ENCODE measurements around the gene KRT37. TPM values are rescaled to one million over a fixed set of nuclear protein-coding genes. Genes with fewer than 3 reads are reported as not detected.

Gene KRT37
- total and polyA plus RNA-seq, 3 donors from 2014 or later = not detected

GRCh38 chr17:41455236-41455635 is 30.9 kb upstream of the KRT37 start:
- intact Hi-C loops (cut with DNase I; ENCODE audit: low total_unique reads) = no loop called here
- no peak for DNase-seq
- no peak overlapping the region for H3K4me3 ChIP-seq
- H3K4me1 ChIP-seq = no peaks in the 10 kb centered on the region
- 100% methylated on average over 1 of the region's 1 CpG for WGBS, 2 donors
- no peaks in the 10 kb centered on the region for H3K27me3 ChIP-seq
- H3K27ac ChIP-seq = no peak overlapping the region
- no peak for TF ChIP-seq CTCF (IDR thresholded peaks at IDR 0.05)
- TF ChIP-seq POLR2A (IDR thresholded peaks at IDR 0.05) = no peak
- H3K36me3 ChIP-seq (ENCODE audit: low read depth, missing control alignments) = no peaks in the 10 kb centered on the region
- H3K9me3 ChIP-seq = no peaks in the 10 kb centered on the region

- no peaks in the 10 kb centered on the region for H3K36me3 ChIP-seq (ENCODE audit: low read depth, missing control alignments)
- H3K4me1 ChIP-seq = no peaks in the 10 kb centered on the region
- no peak overlapping the region for H3K27ac ChIP-seq
- 93 to 96% methylated on average over 3 of the region's 3 CpGs for WGBS, 2 donors
- no peak for TF ChIP-seq CTCF (IDR thresholded peaks at IDR 0.05)
- TF ChIP-seq POLR2A (IDR thresholded peaks at IDR 0.05) = no peak
- no peaks in the 10 kb centered on the region for H3K9me3 ChIP-seq
- H3K27me3 ChIP-seq = no peaks in the 10 kb centered on the region
- H3K4me3 ChIP-seq = no peak overlapping the region
- intact Hi-C loops (cut with DNase I; ENCODE audit: low total_unique reads) = no loop called here
- no peak for DNase-seq
Measured at GRCh38 chr17:41453066-41453465, 28.7 kb upstream of the KRT37 start.

- WGBS, 2 donors = 63 to 74% methylated on average over 4 of the region's 4 CpGs
- intact Hi-C loops (cut with DNase I; ENCODE audit: low total_unique reads) = no loop called here
Measured at GRCh38 chr17:41452281-41452680, 27.9 kb upstream of the KRT37 start.

GRCh38 chr17:41451154-41451728 is 26.9 kb upstream of the KRT37 start:
- H3K27me3 ChIP-seq = no peaks in the 10 kb centered on the region
- no peak for DNase-seq
- H3K4me1 ChIP-seq = no peaks in the 10 kb centered on the region
- no peaks in the 10 kb centered on the region for H3K36me3 ChIP-seq (ENCODE audit: low read depth, missing control alignments)
- TF ChIP-seq CTCF (IDR thresholded peaks at IDR 0.05) = no peak
- TF ChIP-seq POLR2A (IDR thresholded peaks at IDR 0.05) = no peak
- WGBS, 2 donors = 74 to 77% methylated on average over 2 of the region's 2 CpGs
- no peak overlapping the region for H3K4me3 ChIP-seq
- intact Hi-C loops (cut with DNase I; ENCODE audit: low total_unique reads) = no loop called here
- H3K9me3 ChIP-seq = no peaks in the 10 kb centered on the region
- H3K27ac ChIP-seq = no peak overlapping the region

More at GRCh38 chr17:41452281-41452680, 27.9 kb upstream of the KRT37 start:
- no peak for DNase-seq
- TF ChIP-seq POLR2A (IDR thresholded peaks at IDR 0.05) (no peak), CTCF (IDR thresholded peaks at IDR 0.05) (no peak)
- H3K27ac ChIP-seq = no peak overlapping the region
- H3K4me3 ChIP-seq = no peak overlapping the region
- H3K27me3 ChIP-seq = no peaks in the 10 kb centered on the region
- no peaks in the 10 kb centered on the region for H3K4me1 ChIP-seq
- no peaks in the 10 kb centered on the region for H3K9me3 ChIP-seq
- no peaks in the 10 kb centered on the region for H3K36me3 ChIP-seq (ENCODE audit: low read depth, missing control alignments)

GRCh38 chr17:41449008-41449407 is 24.6 kb upstream of the KRT37 start:
- TF ChIP-seq POLR2A (IDR thresholded peaks at IDR 0.05) = no peak
- TF ChIP-seq CTCF (IDR thresholded peaks at IDR 0.05) = no peak
- H3K9me3 ChIP-seq = no peaks in the 10 kb centered on the region
- H3K27ac ChIP-seq = no peak overlapping the region
- H3K4me1 ChIP-seq = no peaks in the 10 kb centered on the region
- no peaks in the 10 kb centered on the region for H3K27me3 ChIP-seq
- H3K36me3 ChIP-seq (ENCODE audit: low read depth, missing control alignments) = no peaks in the 10 kb centered on the region
- no peak overlapping the region for H3K4me3 ChIP-seq
- 82 to 89% methylated on average over 2 to 6 of the region's 6 CpGs for WGBS, 2 donors
- intact Hi-C loops (cut with DNase I; ENCODE audit: low total_unique reads) = loop anchor here (10.0 kb wide), 1 partner anchor 84 kb away; the partner anchor contains the start of gene KRT33B
- no peak for DNase-seq

Measured in testis (tissue), 3 donors.